ENCODE measurements around the gene MITF.

- TF ChIP-seq POLR2A (IDR thresholded peaks at IDR 0.05; ENCODE audit: low read length) (no peak), GATA1 (IDR thresholded peaks at IDR 0.05; ENCODE audit: low read depth, low read length) (no peak)
Observed at GRCh38 chr3:69770219-69770618, 31.0 kb downstream of the MITF start.
